Measurements from ENCODE around the gene PFKP.
"Not testable (repeated sequence)": the region's sequence is repeated elsewhere in the genome, so short reads cannot be mapped to it uniquely, and the experiment has no call there.

PFKP gene

DNA sequence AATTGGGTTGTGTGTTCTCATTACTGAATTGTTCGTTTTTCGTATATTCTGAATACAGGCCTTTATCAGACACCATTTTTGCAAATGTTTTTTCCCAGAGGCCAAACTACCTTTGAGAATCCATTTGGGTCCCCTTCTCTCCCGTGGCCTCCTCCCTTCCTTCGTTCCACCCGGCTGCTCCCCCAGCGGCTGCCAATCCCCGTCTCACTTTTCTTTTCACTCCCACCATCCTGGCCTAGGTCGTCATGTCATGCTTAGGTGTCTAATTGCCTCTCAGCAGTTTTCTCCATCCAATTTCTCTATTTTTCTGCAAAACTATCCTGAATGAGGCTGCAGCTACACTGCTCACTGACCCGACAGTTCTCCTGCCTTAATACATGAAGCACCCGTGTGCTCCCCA lies 87.3 kb downstream of the PFKP start:
- TF ChIP-seq POLR2A (IDR thresholded peaks at IDR 0.05; ENCODE audit: low read depth, low read length) = no peak
- FAIRE-seq = no peak
- DNase-seq (ENCODE audit: insufficient read length, low spot score) = no peak

DNA sequence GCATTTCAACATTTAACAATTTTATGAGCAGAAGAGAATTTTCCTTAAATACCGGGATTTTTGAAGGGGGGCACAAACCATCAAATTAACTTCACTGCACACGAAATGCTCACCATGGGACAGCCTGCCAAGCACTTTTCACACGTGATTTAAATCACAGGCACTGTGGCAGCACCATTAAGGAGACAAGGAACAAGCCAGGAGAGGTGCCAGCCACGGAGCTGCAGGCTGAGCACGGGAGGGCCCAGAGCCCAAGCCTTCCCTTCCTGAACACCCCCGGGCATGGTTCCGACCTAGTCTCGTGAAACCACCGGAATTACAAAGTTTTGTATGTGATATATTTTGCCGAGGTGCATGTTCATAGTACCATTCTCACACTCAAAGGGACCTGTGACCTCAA lies 91.8 kb downstream of the PFKP start:
- no peak for FAIRE-seq
- no peak for DNase-seq (ENCODE audit: insufficient read length, low spot score)
- TF ChIP-seq POLR2A (IDR thresholded peaks at IDR 0.05; ENCODE audit: low read depth, low read length) = no peak

DNA sequence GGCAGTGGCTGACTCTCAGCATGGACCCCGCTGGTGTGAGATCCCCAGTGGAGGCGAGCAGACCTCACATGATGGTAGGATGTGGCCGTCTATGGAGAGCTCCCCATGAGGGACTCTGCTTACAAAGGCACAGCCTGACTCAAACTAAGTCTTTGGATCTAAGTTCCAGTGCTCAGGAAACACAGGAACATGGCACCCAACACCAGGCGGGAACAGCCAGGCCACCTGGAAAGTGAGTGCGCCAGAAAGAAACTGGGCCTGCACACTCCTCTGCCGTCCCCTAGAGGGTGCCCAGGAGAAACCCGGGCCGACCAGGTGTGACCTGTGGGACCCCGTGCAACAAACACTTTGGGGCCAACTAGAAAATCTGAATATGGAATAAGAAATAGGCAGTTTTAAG lies 95.2 kb downstream of the PFKP start:
- FAIRE-seq (no peak), DNase-seq (ENCODE audit: insufficient read length, low spot score) (no peak)
- TF ChIP-seq POLR2A (IDR thresholded peaks at IDR 0.05; ENCODE audit: low read depth, low read length) = no peak

DNA sequence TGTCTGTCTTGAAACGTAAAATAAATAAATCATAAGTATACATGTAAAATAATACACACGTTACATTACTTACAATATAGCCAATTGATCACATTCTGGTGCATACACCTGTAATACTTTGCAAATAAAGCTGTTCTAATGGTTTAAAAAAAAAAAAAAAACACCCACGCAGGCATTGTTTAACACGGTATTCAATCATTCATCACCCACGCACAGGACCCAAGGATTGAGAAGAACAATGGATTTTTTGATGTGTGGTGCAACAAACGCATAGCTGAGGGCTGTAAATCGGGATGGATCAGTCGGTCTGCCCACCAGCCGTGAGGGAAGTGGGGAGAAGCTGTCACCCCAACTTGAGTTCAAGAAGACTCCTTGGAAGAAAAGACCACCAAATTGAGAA lies 96.5 kb downstream of the PFKP start:
- no peak for TF ChIP-seq POLR2A (IDR thresholded peaks at IDR 0.05; ENCODE audit: low read depth, low read length)
- FAIRE-seq = no peak

DNA sequence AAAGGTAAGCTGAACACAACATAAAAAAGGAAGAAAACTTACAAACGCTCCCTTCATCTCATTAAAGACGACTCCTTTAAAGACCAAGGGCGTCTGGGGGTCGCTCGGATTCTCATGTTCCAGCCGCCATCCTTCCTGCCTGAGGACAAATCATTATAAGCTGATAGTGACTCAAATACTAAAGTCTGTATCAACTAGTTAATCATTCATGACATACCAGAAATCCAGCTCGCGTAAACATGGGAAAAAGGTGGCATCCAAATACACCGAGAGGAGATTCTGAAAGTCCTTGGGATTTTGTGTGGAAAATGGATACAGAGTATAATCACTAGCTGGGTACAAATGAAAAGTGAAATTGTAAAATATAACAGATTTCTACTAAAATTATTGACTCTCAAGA lies 97.8 kb downstream of the PFKP start:
- TF ChIP-seq POLR2A (IDR thresholded peaks at IDR 0.05; ENCODE audit: low read depth, low read length) = no peak
- FAIRE-seq (no peak), DNase-seq (ENCODE audit: insufficient read length, low spot score) (no peak)

More for the DNA sequence above, 96.5 kb downstream of the PFKP start:
- no peak for DNase-seq (ENCODE audit: insufficient read length, low spot score)

DNA sequence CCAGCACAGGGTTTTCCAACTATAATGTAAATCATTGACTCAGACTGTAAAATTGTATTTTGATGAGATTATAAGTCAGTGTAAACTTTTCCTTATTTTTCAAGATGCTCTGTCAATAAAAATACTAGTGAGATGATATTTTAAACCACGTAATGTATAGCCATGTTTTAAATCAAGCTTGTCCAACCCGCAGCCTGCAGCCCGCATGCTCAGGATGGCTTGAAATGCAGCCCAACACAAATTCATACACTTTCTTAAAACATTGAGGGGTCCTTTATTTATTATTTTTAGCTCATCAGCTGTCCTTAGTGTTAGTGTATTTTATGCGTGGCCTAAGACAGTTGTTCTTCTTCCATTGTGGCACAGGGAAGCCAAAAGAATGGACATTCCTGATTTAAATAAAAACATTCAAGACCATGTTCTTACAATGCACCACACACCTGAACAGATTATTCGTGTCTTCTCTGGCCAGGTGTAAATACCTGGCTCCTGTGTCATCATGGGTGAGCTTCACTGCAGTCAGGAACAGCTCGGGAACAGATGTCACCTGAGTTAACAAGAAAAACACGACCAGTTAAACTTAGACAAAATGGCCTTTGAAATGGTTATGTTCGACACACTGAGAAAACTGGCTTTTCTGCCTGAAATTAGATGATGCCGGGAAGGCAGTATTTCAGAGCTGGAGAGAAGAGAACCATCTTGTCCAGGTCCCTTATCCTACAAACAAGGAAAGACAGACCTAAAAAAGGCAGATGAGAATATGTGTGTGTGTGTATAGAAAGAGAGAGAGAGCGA lies 99.3 kb downstream of the PFKP start:
- DNase-seq (ENCODE audit: insufficient read length, low spot score) (no peak), FAIRE-seq (no peak)
- TF ChIP-seq POLR2A (IDR thresholded peaks at IDR 0.05; ENCODE audit: low read depth, low read length) = no peak

DNA sequence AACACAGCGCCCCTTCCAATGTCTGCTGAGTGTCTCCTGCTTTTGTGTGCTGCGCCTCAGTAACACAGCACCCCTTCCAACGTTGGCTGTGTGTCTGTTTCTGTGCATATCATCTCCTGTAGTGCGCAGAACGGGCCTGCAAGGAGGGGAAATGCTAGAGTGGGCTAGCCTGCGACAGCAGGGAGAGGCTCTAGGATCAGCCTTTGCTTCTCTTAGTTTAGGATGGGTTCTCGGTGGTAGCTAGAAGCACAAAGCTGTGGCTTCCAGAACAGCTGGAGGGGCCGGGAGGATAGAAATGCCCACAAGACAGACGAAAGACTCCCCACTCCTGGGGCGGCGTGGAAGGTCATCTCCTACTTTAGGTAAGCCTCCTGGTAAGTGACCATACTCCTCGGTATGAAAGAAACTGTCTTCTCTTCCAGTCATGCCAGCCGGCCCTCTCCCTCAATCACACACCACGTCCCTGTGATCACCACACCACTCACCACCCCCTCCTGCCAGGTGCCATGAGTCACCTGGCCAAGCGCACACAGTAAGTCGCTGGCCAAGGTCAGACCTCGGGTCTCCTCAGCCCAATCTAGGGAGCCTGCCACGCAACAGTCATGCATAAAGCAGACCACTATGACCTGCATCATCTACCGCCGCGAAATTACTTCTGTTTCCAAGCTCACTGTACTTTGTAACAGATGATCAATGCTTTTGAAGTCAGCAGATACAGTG lies 100.4 kb downstream of the PFKP start:
- FAIRE-seq (no peak), DNase-seq (ENCODE audit: insufficient read length, low spot score) (no peak)
- TF ChIP-seq POLR2A (IDR thresholded peaks at IDR 0.05; ENCODE audit: low read depth, low read length) = no peak

DNA sequence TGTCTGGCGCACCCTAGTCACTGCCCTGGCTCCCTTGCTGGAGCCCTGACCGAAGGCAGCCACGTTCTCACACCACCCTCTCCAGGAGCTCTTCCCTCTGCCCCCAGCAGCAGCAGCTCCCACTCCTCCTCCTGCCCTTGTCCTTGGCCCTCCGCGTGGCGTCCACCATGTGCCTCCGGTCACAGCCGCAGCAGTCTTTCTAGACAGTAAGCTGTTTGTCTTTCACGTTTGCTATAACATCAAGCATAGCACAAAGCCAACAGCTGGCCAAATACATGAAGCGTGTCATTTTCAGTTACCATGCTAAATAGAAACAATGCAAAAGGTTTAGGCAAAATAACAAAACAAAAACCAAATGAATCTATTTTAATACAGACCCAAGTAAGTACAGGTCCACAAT lies 101.9 kb downstream of the PFKP start:
- FAIRE-seq (no peak), DNase-seq (ENCODE audit: insufficient read length, low spot score) (no peak)
- TF ChIP-seq POLR2A (IDR thresholded peaks at IDR 0.05; ENCODE audit: low read depth, low read length) = no peak

DNA sequence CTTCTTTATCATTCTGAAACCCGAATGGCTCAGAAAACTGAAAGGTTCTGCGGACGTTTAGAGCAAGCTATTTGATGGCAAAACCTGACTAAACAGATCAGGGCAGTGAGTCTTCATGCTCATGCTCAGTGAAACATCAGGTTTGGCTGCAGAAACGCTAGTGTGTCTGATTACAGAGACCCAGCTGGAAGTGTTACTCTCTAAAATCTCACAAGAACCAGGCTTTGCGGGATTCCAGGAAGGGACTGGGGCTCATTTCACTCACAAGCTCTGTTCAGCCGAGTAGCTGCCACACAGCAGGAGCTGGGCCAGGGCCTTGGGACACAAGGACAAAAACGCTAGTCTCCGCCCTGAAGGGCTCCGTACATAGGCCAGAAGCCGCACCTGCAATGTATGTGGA lies 102.3 kb downstream of the PFKP start:
- DNase-seq (ENCODE audit: insufficient read length, low spot score) (no peak), FAIRE-seq (no peak)
- TF ChIP-seq POLR2A (IDR thresholded peaks at IDR 0.05; ENCODE audit: low read depth, low read length) = no peak

DNA sequence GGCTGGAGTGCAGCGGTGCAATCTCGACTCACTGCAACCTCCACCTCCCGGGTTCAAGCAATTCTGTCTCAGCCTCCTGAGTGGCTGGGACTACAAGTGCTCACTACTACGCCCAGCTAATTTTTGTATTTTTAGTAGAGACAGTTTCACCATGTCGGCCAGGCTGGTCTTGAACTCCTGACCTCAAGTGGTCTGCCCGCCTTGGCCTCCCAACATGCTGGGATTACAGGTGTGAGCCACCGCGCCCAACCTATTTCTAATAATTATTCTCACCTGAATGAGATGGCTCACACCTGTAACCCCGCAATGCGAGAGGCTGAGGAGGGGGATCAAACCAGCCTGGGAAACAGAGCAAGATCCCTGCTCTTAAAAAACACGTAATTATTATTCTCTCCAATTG lies 104.1 kb downstream of the PFKP start:
- not testable (repeated sequence) for DNase-seq (ENCODE audit: insufficient read length, low spot score); FAIRE-seq

DNA sequence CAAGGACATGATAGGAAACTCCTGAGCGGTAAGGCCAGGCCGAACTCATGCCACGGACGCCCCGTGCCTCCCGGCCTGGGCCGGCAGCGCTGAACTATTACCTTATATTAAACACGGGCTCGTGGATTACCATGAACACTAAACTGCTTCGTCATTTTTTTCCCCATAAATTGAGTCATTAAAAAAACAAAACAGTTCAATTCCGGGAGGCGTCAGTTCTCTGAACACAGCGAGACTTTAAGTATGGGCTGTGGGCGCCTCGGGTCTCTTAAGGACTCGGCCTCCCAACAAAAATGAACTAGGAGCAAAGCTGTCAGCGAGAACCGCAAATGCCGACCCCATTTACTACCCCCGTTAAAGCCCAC lies 104.7 kb downstream of the PFKP start:
- FAIRE-seq (no peak), DNase-seq (ENCODE audit: insufficient read length, low spot score) (peak; percentile 24)
- no peak for TF ChIP-seq POLR2A (IDR thresholded peaks at IDR 0.05; ENCODE audit: low read depth, low read length)

DNA sequence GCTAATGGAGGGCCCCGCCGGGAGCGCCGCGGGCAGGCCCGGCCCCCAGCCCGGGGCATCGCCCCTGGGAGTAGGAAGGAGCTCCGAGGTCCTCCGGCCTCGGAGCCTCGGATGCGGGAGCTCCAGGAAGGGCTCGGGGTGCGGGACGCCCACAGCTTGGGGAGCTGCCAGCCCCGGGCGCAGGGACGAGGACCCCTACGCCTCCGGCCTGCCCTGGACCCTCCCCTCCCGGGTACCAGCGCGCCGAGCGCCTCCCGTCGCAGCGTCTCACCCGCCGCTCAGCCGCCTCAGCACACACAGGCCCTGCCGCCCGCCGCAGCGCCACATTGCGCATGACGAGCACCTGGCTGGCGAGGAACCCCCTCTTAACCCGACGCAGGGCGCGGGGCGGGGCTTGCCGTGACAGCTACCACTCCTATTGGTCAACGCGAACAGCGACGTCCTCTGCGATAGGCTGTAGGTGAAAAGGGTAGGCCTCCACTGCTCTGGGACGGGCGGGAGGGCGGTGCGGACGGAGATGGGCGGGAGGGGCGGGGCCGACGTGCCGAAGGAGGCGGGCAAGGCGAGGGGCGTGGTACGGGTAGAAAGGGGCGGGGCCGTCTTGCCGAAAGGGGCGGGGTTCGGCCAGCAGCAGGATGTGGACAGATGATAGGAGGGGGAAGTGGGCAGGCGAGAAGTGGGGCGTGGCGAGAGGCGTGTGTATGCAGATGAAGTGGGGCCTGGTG lies 105.3 kb downstream of the PFKP start, which contains the start of gene PITRM1:
Gene PITRM1 (minus strand): TSS at position 337 of the 725 bp plus-strand sequence. CDS start 10 bp downstream, at position 327.
- FAIRE-seq = no peak

DNA sequence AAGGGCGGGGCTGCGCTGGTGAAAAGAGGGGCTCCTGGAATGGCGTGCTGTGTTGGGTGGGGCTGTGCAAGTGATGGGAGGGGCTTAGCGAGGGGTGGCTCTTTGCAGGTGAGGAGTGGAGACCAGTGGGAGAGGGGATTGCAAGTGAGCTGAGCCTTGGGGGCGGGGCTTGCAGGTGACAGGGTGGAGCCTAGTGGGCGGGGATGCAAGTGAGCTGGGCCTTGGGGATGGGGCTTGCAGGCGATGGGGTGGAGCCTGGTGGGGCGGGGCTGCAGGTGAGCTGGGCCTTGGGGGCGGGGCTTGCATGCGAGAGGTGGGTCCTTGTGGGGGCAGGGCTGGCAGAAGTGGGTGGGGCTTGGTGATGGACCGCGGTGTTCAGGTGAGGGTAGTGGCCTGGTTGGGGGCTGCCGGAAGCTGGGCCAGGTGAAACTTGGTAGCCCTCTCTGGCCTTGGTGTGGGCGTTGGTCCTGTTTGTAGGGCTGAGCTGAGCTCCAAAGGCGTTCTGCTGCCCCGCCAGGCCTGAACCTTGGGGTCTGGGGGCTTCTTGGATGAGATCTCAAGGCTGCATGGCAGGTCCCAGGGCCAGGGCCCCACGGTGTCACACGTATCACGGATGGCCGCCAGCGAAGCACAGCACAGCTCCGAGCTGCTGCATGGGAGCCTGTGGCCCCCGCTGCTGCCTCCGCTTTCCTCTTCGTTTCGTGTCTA lies 106.0 kb downstream of the PFKP start:
- FAIRE-seq (no peak), DNase-seq (ENCODE audit: insufficient read length, low spot score) (peak; percentile 55)
- no peak for TF ChIP-seq POLR2A (IDR thresholded peaks at IDR 0.05; ENCODE audit: low read depth, low read length)

More for the DNA sequence above, 105.3 kb downstream of the PFKP start, which contains the start of gene PITRM1:
- peak; percentile 87 for DNase-seq (ENCODE audit: insufficient read length, low spot score)
- TF ChIP-seq POLR2A (IDR thresholded peaks at IDR 0.05; ENCODE audit: low read depth, low read length) = peak; percentile 100

DNA sequence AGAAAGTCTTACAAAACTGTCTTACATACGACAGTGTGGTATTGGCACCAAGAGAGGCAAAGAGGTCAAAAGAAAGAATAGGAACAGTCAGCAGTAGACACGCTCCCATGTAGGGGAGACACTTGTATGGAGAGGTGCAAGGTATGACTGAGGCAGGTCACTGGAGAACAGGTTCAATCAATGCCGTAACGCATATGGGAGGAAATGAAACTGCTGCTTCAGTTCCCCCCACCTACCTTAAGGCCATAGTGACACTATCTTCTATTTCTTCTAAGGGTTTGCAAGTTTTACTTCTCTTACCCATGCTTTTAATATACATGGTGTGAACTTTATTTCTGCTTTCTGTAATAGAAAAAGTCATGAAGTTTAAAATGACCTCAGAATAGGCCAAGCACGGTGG lies 110.7 kb downstream of the PFKP start:
- TF ChIP-seq POLR2A (IDR thresholded peaks at IDR 0.05; ENCODE audit: low read depth, low read length) = no peak
- DNase-seq (ENCODE audit: insufficient read length, low spot score) (no peak), FAIRE-seq (no peak)
